Spleen (tissue), 11 donors: ENCODE results near the gene FAM3B. TPM values are rescaled to one million over a fixed set of nuclear protein-coding genes. Genes with fewer than 3 reads are reported as not detected.

Experiments
- DNase-seq: peaks from one replicate; pipeline ENCODE4 v3.0.0-alpha.2; 2020
- H3K27ac ChIP-seq, 8 donors: fragments of 200-600 bp; sonication (generic) in 7 of 8; 1 replicate in 4 of 8; 2 replicates in 4 of 8; pipeline versions ENCODE4 v1.5.0 to v1.8.0; 2016 to 2021; ENCODE audit warnings: inconsistent platforms in 4 of 8, mild to moderate bottlenecking in 4 of 8, moderate library complexity in 1 of 8
- H3K27me3 ChIP-seq, 7 donors: fragments of 200-600 bp; sonication (generic) in 6 of 7; replicated peaks in 1 of 7; 1 replicate in 4 of 7; 2 replicates in 3 of 7; pipeline versions ENCODE4 v1.5.0 to v1.8.0; 2016 to 2021; ENCODE audit warnings: inconsistent platforms in 3 of 7, mild to moderate bottlenecking in 1 of 7
- H3K36me3 ChIP-seq, 6 donors: fragments of 200-600 bp; sonication (generic) in 5 of 6; 1 replicate in 4 of 6; 2 replicates in 2 of 6; pipeline versions ENCODE4 v1.5.0 to v1.8.0; 2016 to 2021; ENCODE audit warnings: inconsistent platforms in 2 of 6
- H3K4me1 ChIP-seq, 6 donors: fragments of 200-600 bp; sonication (generic) in 5 of 6; 1 replicate in 3 of 6; 2 replicates in 3 of 6; pipeline versions ENCODE4 v1.5.0 to v1.8.0; 2016 to 2021; ENCODE audit warnings: inconsistent platforms in 3 of 6
- H3K4me3 ChIP-seq, 8 donors: fragments of 200-600 bp; sonication (generic) in 7 of 8; 1 replicate in 4 of 8; 2 replicates in 4 of 8; pipeline versions ENCODE4 v1.5.0 to v1.8.0; 2016 to 2021; ENCODE audit warnings: inconsistent platforms in 4 of 8, mild to moderate bottlenecking in 4 of 8, moderate library complexity in 2 of 8
- H3K9me3 ChIP-seq, 8 donors: fragments of 200-600 bp; sonication (generic) in 7 of 8; 1 replicate in 4 of 8; 2 replicates in 4 of 8; pipeline versions ENCODE4 v1.5.0 to v1.8.0; 2016 to 2021; ENCODE audit warnings: inconsistent platforms in 4 of 8
- CTCF ChIP-seq, 11 experiments: fragments of 200-600 bp in 7 of 11; fragments of 450-650 bp in 4 of 11; sonication (generic) in 4 of 11; IDR thresholded peaks in 8 of 11; conservative IDR thresholded peaks in 3 of 11; 1 replicate in 7 of 11; 2 replicates in 4 of 11; pipeline versions ENCODE4 v1.4.0 to v1.8.0; 2016 to 2021; ENCODE audit warnings: antibody characterized with exemption in 11 of 11, inconsistent platforms in 4 of 11, mild to moderate bottlenecking in 1 of 11
- POLR2A ChIP-seq, 3 donors: fragments of 450-650 bp; IDR thresholded peaks; one replicate each; pipeline ENCODE4 v1.5.1; 2017; ENCODE audit warnings: antibody characterized with exemption in 3 of 3, mild to moderate bottlenecking in 1 of 3
- POLR2AphosphoS5 ChIP-seq, 3 donors: sonication (generic); formaldehyde crosslinking; IDR thresholded peaks; one replicate each; pipeline ENCODE4 v1.5.1; 2017; ENCODE audit warnings: antibody characterized with exemption in 3 of 3
- WGBS, 5 donors: extraction: QIAGEN DNeasy Blood & Tissue Kit in 3 of 5; methylation state at CpG; one replicate each; pipeline versions ENCODE4 v1.1.5 to v1.1.7; 2013 to 2018; 5-methylcytosine and 5-hydroxymethylcytosine counted together
- intact Hi-C: fragments of 100-400 bp; cut with DNase I; formaldehyde crosslinking; loops from one replicate; pipeline ENCODE4 v1.15.0; 2023; ENCODE audit warnings: low total_unique reads
- polyA plus RNA-seq, 3 donors: library from polyadenylated mRNA; stranded (reverse); fragments of 200-250 nt; gene quantifications; one replicate each; pipeline ENCODE4 v1.2.1, GENCODE V29; 2013
- total RNA-seq, 7 donors: library from RNA; depleted of rRNA in 3 of 7; stranded (reverse); fragments of >200 nt in 3 of 7; fragmentation: NEBNext Ultra II Directional in 4 of 7; extraction: Animal tissue kit (Norgen Biotek cat#: 25700) in 4 of 7; gene quantifications; one replicate each; pipeline versions ENCODE4 v1.1.0 to v1.2.1, GENCODE V29; 2016 to 2021
- donor health status: healthy with polysubstance abuse.
- donor health status: DM: no; HTN: no; CAD: no; lungs with moderate emphysema.
- donor health status: DM: no; HTN: no; CAD: no.
- donor health status: Bipolar disorder and iron deficiency.
- donor health status: healthy.
- donor health status: DM: no; HTN: no; CAD: no.
- donor health status: DM: yes; HTN: yes; CAD: no.

Gene FAM3B
- total and polyA plus RNA-seq, 10 donors = 0.77 to 1.9 (median 1.3) TPM; not detected in 3

DNA sequence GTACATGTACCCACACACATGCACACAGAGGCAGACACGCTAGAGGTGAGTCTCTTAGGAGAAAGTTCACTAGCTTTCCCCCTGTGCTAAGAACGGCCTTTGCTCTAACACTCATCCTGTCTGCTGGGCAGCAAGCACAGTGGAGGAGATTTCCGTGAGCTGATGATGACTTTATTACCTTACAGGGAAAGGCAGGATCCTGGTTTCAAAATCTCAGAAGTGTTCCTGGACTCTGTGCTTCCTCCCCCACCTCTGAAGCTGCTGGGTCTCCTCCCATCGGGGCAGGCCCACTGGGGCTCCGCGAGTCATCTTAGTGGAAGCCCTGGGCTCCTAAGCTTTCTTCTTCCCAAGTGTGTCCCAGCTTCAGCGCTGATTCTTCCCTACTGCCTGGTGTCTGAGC is 2.7 kb downstream of the FAM3B start:
- no peak for DNase-seq
- no peaks in the 10 kb centered on the region for H3K36me3 ChIP-seq
- no peak overlapping the region for H3K4me3 ChIP-seq
- H3K27ac ChIP-seq = no peak overlapping the region
- 73 to 87% (median 85%) methylated on average over 6 to 7 of the region's 7 CpGs for WGBS, 5 donors
- no peak for TF ChIP-seq CTCF (IDR thresholded peaks at IDR 0.05 in 8 of 11, conservative IDR thresholded peaks at IDR 0.05 in 3 of 11)
- no peak for TF ChIP-seq POLR2A (IDR thresholded peaks at IDR 0.05)
- peaks cover 0 to 43% (median 13%) of the 10 kb centered on the region in 7 donors for H3K27me3 ChIP-seq
- intact Hi-C loops = no loop called here
- H3K9me3 ChIP-seq = no peaks in the 10 kb centered on the region
- peaks cover 3 to 21% (median 14%) of the 10 kb centered on the region in 6 donors for H3K4me1 ChIP-seq

GRCh38 chr21:41321211-41321907 is 4.8 kb downstream of the FAM3B start:
- H3K36me3 ChIP-seq = no peaks in the 10 kb centered on the region
- H3K27ac ChIP-seq = no peak overlapping the region
- no peak overlapping the region for H3K4me3 ChIP-seq
- H3K27me3 ChIP-seq = peaks cover 0 to 28% (median 10%) of the 10 kb centered on the region in 7 donors
- WGBS, 5 donors = 68 to 84% (median 78%) methylated on average over 19 to 20 of the region's 20 CpGs
- intact Hi-C loops = no loop called here
- DNase-seq = no peak
- no peaks in the 10 kb centered on the region for H3K9me3 ChIP-seq
- H3K4me1 ChIP-seq = peaks cover 3 to 13% (median 9%) of the 10 kb centered on the region in 6 donors
- TF ChIP-seq CTCF (IDR thresholded peaks at IDR 0.05 in 8 of 11, conservative IDR thresholded peaks at IDR 0.05 in 3 of 11) = no peak
- no peak for TF ChIP-seq POLR2AphosphoS5 (IDR thresholded peaks at IDR 0.05)
- TF ChIP-seq POLR2A (IDR thresholded peaks at IDR 0.05) = no peak

DNA sequence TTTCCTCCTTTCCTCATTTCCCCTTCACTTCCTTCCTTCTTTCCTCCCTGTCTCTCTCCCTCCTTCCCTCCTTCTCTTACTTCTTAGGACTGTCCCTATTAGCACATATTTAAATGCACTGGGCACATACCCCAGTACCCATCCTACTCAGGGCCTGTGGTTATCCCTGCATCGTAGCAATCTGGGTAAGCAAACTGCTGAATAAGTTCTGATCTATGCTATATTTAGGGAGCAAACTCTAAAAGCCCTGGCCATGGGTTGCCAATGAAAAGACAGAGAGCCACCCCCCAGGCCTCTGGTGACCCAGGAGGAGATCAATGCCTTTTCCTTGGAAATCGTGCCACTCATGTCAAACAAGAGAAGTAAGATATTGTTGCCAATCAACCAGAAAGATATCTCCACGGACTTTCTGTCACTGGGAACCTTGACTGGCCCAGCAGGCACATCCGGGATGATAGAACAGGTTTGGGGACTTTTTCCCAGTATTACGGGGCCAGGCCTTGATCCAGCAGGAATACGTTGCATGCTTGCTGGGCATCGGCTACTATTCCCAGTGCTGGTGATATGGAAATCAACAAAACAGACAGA is 5.4 kb downstream of the FAM3B start:
- TF ChIP-seq CTCF (IDR thresholded peaks at IDR 0.05 in 8 of 11, conservative IDR thresholded peaks at IDR 0.05 in 3 of 11) (no peak), POLR2AphosphoS5 (IDR thresholded peaks at IDR 0.05) (no peak), POLR2A (IDR thresholded peaks at IDR 0.05) (no peak)
- H3K27me3 ChIP-seq = peaks cover 0 to 21% (median 4%) of the 10 kb centered on the region in 7 donors
- no peaks in the 10 kb centered on the region for H3K9me3 ChIP-seq
- peaks cover under 1 to 7% (median 3%) of the 10 kb centered on the region in 6 donors for H3K4me1 ChIP-seq
- no peaks in the 10 kb centered on the region for H3K36me3 ChIP-seq
- no peak for DNase-seq
- H3K4me3 ChIP-seq = no peak overlapping the region
- WGBS, 5 donors = 84 to 89% (median 88%) methylated on average over 7 of the region's 7 CpGs
- intact Hi-C loops = no loop called here
- H3K27ac ChIP-seq = no peak overlapping the region
